HTR-8/SVneo (cell line): ENCODE results near the gene PRSS16.
A peak's percentile ranks its signal among the peaks of the same experiment; 100 is the strongest.
"Not testable (repeated sequence)": the region's sequence is repeated elsewhere in the genome, so short reads cannot be mapped to it uniquely, and the experiment has no call there.

ENCODE experiments used
- DNase-seq: peaks from one replicate; pipeline ENCODE4 v3.0.0; 2011; ENCODE audit warnings: low spot score, mixed read lengths; ENCODE audit not compliant: insufficient read length
- FAIRE-seq: peaks from 2 replicates; lab custom pipeline; 2011; peaks lifted over from hg19 to GRCh38; lab: Jason Lieb, UNC

Gene PRSS16, protein sequence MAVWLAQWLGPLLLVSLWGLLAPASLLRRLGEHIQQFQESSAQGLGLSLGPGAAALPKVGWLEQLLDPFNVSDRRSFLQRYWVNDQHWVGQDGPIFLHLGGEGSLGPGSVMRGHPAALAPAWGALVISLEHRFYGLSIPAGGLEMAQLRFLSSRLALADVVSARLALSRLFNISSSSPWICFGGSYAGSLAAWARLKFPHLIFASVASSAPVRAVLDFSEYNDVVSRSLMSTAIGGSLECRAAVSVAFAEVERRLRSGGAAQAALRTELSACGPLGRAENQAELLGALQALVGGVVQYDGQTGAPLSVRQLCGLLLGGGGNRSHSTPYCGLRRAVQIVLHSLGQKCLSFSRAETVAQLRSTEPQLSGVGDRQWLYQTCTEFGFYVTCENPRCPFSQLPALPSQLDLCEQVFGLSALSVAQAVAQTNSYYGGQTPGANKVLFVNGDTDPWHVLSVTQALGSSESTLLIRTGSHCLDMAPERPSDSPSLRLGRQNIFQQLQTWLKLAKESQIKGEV

DNA sequence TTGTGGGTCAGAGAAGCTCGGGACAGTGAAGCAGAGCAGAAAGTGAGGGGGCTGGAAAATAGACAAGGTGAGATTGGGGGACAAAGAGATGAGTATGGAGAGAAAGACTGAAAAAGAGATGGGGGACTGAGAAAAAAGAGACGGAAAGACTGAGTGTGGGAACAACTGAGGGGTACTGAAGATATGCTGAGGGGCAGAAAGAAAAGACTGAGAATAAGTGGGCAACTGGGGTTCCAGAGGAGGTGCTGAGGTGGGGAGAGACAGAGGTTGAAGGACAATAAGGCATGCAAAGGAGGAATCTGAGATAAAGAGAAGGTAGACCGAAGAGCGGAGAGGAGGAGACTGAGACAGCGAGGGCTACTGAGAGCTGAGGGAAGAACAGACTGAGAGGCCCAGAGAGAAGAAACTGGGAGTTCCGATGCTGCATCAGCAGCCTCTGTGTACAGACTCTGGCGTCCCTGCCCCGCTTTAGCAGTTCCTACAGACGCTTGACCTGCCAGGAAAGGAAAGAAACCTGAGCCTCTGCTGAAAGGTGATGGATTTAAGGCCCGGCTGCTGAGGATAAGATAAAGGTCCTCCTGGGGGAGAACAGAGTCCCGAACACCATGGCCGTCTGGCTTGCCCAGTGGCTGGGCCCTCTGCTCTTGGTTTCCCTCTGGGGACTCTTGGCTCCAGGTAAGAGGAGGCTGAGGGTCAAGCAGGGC is at the start of gene PRSS16:
Gene PRSS16 (plus strand): TSS at position 569 of the 704 bp plus-strand sequence. CDS start 37 bp downstream, at position 606.
- FAIRE-seq = no peak
- no peak for DNase-seq

DNA sequence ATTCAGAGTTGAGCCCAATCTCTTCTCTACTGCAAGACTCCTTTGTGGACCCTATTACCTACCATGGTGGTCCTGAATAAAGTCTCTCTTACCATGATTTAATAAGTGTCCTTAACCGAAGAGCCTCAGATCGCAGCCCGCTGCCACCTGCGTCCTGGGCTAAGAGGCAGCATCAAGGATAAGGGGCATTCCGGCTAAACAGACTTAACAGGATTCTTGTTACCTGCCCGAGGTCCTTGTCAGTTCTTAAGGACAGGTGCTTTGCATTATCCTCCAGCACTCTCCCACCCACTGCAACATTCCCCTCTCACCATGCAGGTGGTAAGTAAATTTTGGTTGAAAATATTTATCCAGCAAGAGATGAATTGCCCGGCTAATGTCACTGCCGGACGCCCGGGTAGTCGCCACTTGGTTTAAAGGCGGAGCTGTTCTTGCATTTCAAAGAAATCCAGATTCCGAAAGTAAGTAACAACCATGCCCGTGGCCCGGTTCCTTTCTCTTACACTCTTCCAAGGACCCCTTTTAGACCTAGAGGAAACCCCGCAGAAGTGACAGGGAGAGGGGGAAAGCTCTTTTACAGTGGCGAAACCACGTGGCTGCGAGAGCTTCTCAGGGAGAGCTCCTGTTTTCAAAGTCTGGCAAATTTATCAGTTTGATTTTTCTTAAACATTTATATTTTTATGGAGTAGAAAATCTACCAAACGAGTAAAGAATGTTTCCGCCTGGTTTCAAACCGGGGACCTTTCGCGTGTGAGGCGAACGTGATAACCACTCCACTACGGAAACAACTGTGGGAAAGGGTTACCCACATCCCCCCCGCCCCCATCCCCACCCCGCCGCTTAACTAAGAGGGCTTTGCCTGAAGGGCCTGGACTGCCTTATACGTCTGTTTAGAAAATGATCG is 41.9 kb upstream of the PRSS16 start:
- no peak for FAIRE-seq
- no peak for DNase-seq

DNA sequence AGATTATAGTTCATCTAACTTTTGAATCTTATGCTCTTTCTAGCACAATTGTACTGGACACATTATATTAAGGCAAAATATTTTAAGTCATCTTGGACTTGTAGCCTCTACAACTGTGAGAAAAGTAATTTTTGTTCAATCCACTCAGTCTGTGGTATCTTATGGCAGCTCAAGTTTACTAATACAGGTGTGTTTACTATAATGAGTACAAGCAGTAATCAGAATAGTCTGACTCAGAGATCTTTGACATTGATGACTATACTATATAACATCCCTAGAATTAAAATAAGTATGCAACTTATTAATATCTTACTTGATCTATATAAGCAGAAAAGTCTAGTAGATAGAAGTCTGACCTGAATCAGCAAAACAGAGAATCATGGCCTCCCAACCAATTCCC is 40.7 kb upstream of the PRSS16 start:
- DNase-seq (no peak), FAIRE-seq (no peak)

DNA sequence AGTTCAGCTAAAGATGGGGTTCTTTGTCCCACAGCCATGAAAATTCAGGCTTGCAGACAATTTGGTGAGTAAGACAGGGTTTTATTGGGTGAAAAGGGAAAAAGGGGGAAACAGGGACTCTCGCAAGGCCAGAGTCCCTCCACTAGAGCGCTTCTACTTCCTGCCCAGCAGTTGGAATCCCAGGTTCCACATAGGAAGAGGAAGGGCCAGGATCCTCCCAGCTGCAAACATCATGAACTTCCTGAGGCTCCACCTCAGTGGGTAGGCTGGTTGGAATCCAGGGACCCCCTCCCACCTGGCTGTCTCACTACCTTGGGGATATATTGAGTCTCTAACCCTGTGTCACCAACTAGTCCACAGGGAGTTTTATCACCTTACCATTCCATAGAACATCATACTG is 39.5 kb upstream of the PRSS16 start:
- DNase-seq (no peak), FAIRE-seq (no peak)

DNA sequence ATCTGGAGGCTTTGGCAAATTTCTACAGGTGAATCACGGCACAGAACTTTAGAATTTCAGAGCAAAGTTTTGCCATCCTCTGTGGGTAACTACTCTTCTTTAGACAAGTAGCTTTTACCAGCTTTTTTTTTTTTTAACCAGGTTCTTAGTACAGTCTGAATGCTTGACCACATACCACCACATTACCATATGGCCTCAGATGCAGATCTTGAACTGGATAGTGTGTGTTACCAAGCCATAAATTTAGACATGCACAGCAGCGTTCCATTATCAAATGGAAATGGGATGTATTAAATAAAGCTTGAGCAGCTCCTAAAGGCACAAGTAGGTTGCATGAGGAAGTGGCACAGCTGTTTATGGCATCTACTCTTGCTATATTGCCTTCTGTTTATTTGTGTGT is 38.3 kb upstream of the PRSS16 start:
- DNase-seq (no peak), FAIRE-seq (no peak)

DNA sequence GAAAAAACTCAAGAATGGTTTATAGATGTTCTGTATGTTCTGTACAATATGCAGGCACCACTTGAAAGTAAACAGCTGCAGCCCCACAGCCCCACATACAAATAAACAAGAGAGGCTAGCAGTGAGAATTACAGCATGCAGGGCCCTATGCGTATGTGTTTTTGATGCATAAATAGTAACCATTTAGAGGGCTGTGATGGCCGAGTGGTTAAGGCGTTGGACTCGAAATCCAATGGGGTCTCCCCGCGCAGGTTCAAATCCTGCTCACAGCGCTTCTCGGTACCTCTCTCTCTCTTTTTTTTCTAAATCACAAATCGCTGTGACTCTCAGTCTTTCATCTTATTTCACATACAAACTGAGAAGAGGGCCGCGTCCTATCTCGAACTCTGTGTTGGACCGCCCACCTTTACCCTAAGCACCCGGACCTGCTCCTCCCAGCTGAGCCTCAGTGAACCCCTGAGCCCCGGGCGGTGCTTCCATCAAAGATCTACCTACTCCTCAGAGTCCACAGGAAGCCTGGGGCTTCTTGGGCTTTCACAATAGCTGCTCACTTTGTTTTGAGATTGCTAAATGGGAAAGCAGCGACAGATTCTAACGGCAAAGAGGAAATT is 37.7 kb upstream of the PRSS16 start:
- FAIRE-seq (no peak), DNase-seq (no peak)

DNA sequence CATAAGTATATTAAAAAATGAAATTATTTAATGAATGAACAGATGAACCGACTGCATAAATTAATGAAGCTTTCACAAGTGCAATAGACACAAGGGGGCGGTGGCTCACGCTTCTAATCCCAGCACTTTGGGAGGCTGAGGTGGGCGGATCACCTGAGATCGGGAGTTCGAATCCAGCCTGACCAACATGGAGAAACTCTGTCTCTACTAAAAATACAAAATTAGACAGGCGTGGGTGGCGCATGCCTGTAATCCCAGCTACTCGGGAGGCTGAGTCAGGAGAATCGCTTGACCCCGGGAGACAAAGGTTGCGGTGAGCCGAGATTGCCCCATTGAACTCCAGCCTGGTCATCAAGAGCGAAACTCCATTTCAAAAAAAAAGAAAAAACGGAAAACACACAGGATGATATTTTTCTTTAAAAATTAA is 34.4 kb upstream of the PRSS16 start:
- DNase-seq, FAIRE-seq: not testable (repeated sequence)

DNA sequence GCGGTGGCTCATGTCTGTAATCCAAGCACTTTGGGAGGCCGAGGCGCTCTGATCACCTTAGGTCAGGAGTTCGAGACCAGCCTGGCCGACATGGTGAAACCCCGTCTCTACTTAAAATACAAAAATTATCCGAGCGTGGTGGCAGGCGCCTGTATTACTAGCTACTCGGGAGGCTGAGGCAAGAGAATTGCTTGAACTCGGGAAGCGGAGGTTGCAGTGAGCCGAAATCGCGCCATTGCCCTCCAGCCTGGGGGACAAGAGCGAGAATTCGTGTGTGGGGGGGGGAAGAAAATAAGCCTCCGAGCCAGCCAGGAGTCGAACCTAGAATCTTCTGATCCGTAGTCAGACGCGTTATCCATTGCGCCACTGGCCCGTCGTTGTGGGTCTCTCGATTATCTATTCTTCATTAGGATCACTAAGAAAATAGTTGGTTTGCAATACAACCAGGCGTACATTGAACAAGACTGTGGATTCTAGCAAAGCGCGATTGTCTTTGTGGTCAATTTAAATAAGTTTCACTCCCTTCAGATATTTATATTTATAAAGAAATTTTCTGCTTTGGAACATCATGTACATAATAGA is 33.9 kb upstream of the PRSS16 start:
- FAIRE-seq (no peak), DNase-seq (peak; percentile 60)

DNA sequence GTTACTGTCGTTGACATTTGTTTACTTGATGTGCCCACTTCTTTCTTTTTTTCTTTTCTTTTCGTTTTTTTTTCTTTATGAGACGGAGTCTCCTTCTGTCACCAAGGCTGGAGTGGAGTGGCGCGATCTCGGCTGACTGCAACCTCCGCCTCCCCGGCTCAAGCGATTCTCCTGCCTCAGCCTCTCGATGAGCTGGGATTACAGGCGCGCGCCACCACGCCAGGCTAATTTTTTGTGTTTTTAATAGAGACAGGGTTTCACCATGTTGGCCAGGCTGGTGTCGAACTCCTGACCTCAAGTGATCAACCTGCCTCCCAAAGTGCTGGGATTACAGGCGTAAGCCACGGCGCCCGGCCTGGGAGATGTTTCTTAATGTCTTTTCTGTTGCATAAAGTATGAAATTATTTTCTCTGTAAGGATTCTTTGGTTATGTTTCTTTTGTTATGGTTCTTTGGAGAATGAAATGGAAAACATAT is 33.3 kb upstream of the PRSS16 start:
- DNase-seq (no peak), FAIRE-seq (no peak)

DNA sequence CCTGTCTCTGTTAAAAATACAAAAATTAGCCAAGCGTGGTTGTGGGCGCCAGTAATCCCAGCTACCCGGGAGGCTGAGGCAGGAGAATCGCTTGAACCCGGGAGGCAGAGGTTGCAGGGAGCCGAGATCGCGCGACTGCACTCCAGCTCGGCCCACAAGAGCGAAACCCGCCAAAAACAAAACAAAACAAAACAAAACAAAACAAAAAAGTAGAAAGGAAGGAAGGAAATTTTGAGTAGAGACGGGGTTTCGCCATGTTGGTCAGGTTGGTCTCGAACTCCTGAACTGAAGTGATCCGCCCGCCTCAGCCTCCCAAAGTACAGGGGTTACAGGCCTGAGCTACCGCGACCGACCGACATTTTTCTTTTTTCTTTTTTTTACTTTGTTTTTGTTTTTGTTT is 30.6 kb upstream of the PRSS16 start:
- DNase-seq (no peak), FAIRE-seq (no peak)

DNA sequence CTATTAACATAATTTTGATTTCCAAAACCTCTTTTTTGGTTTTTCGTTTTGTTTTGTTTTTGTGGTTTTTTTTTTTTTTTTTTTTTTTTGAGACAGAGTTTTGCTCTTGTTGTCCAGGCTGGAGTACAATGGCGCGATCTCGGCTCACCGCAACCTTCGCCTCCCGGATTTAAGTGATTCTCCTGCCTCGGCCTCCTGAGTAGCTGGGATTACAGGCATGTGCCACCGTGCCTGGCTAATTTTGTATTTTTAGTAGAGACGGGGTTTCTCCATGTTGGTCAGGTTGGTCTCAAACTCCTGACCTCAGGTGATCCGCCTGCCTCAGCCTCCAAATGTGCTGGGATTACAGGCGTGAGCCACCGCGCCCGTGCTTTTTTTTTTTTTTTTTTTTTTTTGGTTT is 24.5 kb upstream of the PRSS16 start:
- not testable (repeated sequence) for FAIRE-seq, DNase-seq

DNA sequence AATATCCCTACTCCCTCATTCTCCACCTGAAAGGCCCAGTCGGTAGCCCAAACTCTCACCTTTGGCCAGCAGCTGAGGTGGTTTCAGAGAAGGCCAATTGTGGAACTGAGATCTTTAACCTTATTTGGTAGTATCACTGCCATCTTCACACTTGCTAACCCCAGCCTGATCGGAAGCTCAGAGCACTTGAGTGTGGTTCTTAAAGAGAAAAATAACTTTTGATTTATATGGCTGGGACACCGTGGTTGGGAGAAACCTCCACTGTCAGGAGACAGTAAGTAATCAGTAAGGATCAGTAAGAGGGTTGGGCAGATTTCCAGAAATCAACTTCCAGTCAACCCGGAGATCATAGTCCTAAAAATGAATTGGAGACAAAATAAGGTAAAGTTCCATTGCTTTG is 22.8 kb upstream of the PRSS16 start:
- no peak for FAIRE-seq

DNA sequence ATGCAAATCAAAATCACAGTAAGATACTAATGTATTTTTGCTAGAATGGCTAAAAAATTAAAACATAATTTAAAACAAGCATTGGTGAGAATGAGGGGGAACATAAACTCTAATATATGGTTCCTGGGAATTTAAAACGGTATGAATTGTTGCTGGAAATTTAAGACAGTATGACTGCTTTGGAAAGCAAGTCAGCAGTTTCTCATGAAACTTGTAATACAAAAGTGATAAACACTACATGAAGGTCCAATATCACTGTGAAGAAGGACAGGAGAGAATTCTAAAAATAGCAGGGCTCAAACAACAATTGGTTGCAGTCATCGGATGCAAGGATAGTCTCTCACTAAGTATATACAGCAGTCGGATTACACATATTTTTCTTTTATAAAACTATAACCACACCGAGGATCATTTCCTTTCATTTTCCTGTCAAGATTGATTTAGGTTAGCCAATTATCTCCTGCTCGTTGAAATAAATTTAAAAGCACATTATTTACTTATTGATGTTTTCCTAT is 18.5 kb upstream of the PRSS16 start:
- DNase-seq (no peak), FAIRE-seq (no peak)

More for the DNA sequence above, 22.8 kb upstream of the PRSS16 start:
- no peak for DNase-seq

DNA sequence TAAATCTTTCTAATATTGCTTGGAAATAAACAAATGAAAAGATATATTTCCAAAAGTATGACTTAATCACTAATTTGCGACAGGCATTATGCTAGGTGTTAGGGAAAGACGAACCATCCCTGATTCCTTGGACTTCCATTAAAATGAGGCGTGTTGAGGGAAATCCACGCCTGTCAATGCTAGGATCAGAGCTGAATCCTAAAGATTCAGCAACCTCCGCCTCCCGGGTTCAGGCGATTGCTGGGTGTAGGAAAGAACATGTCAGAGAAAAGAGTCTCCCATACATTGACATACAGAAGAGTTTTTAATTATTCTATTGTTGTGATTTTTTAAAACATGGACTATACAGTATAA is 16.8 kb upstream of the PRSS16 start:
- no peak for FAIRE-seq
- DNase-seq = no peak

DNA sequence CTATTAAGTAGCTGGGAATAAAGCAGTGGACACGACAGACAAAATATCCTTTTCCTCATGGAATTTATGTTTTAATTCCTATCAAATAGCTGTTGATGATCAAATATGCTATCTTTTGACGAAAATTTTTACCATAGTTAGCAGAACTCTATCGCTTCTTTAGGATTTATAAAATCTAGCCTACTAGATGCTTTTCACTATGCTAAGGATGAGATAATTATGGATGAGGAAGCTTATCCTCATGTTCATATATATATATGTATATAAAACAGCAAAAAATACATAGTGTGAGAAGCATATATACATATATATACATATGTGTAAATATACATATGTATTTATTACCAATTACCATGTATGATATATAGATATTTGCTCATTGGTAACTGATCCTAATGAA is 12.9 kb upstream of the PRSS16 start:
- DNase-seq (no peak), FAIRE-seq (no peak)

DNA sequence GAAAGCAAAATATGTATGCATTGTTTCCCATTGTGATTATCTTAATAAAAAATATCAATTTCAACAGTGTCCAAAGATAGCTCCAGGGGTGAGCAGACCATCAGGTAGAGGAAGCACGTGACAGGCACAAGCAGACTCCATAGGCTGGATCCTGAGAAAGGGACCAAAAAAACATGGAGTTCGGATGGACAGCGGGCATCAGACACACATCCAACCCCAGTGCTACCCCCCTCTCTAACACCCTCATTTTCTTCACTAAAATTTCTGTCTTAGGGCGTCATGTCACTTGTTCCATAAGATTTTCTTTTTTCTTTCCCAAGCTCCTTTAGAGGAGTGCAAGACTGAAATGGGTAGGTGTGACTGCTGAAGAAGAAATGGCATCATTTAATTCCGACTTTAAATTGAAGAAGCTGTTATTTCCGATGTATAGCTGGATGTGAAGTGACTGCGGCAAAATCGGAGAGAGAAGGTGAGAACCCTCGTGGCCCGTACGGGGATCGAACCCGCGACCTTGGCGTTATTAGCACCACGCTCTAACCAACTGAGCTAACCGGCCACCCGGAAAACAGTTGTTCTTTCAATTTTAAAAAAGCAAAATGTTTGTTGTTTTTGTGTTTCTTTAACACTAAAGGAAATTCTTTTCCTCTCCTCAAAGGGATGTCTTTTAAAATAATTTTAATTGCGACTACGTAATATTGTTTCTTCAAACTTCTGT is 10.3 kb upstream of the PRSS16 start:
- DNase-seq = no peak
- no peak for FAIRE-seq

DNA sequence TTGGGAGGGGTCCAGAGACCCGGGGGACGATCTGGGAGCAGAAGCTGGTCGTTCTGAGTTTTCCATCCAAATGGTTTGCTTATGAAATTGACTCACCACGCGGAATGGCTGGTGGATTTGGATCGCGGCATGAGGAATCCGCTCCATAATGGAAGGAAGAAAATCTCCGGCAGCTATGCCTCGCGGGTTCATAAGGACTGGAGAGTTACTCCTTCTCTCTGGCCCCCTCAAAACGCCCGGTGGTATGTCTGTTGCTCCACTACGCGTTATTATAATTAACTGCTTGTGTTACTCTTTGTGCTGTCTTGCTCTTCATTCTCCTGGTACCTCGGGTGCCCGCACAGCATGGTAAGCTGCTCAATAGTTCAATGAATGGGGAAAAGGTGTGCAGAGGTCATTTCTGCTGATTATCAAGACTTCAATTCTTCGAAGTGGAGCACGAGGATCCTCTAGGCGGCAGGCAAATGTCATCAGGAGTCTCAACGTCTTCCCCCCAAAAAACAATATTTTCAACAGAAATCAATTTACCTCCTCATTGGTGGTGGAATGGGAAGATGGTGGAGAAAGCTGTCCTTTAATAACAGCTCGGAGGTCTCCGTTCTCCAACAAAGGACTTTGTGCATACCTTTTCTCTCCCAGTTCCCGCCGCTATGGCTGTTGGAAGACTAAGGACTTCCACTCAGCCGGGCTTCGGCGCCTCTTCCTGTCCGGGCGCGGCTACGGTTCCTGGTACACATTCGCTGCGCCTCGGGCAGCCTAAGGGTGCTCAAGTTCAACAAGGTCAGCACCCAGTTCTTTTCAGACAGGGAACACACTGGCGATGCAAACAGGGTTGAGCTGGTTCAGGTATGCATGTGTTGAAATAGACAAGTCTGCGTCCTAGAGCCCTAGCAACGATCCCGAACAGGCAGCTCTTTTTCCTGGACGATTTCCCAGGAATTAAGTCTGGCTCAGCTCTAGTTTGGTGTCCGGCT is 9.2 kb upstream of the PRSS16 start:
- FAIRE-seq = no peak
- no peak for DNase-seq

DNA sequence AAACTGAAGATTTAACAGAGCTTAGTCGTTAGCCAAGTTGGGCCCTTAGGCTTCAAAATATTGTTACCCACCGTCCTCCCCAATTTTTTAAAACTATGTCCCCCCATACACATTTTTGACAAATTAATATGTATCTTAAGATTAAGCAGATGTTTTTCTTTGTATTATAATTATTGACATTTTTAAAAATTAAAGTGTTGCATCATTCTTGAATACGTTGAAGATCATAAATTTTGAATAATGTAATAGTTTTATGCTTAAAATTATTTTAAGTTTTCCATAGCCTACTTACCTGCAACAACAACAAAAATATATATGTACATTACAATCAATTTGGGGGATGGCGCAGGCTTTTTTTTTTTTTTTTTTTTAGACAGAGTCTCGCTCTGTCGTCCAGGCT is 8.2 kb upstream of the PRSS16 start:
- FAIRE-seq (no peak), DNase-seq (no peak)
